Kidney epithelial cell (primary cell): ENCODE results near the gene ICA1. TPM values are rescaled to one million over a fixed set of nuclear protein-coding genes. Genes with fewer than 3 reads are reported as not detected.

Experiments used
- DNase-seq: peaks from one replicate; pipeline ENCODE4 v3.0.0-alpha.2; 2010; ENCODE audit warnings: low read depth
- H3K27me3 ChIP-seq: 2 replicates; pipeline ENCODE4 v1.6.0; 2011; ENCODE audit warnings: low read length; ENCODE audit not compliant: control insufficient read depth, insufficient read depth
- H3K36me3 ChIP-seq: 2 replicates; pipeline ENCODE4 v1.5.1; 2011; ENCODE audit warnings: low read length; ENCODE audit not compliant: control insufficient read depth, insufficient read depth
- H3K4me3 ChIP-seq: 2 replicates; pipeline ENCODE4 v1.5.1; 2011; ENCODE audit warnings: low read depth, mild to moderate bottlenecking, control low read depth, low read length
- CTCF ChIP-seq: IDR thresholded peaks from 2 replicates; pipeline ENCODE4 v1.5.1; 2011; ENCODE audit warnings: mild to moderate bottlenecking, moderate library complexity, low read length, control low read depth, inconsistent platforms; ENCODE audit not compliant: insufficient read depth, poor library complexity, severe bottlenecking
- total RNA-seq: library from RNA; depleted of rRNA; stranded (reverse); fragments of >200 nt; gene quantifications from 2 replicates; pipeline ENCODE4 v1.2.3, GENCODE V29; 2015

The ICA1 gene
- total RNA-seq, 1 donor from 2014 or later = 20.7 TPM

- TF ChIP-seq CTCF = no peak
- H3K27me3 ChIP-seq = no peaks in the 10 kb centered on the region
- no peak for DNase-seq
- no peak overlapping the region for H3K4me3 ChIP-seq
- H3K36me3 ChIP-seq = no peaks in the 10 kb centered on the region
Measured at GRCh38 chr7:8210845-8211724, 50.9 kb downstream of the ICA1 start.

GRCh38 chr7:8209353-8209752 lies 52.6 kb downstream of the ICA1 start:
- TF ChIP-seq CTCF = no peak
- Histone ChIP-seq H3K36me3 (no peaks in the 10 kb centered on the region), H3K4me3 (no peak overlapping the region), H3K27me3 (no peaks in the 10 kb centered on the region)
- DNase-seq = no peak

- no peak for DNase-seq
- TF ChIP-seq CTCF = no peak
Measured at GRCh38 chr7:8208816-8209215, 53.2 kb downstream of the ICA1 start.

GRCh38 chr7:8206956-8207355 lies 55.0 kb downstream of the ICA1 start:
- TF ChIP-seq CTCF = no peak
- no peaks in the 10 kb centered on the region for H3K27me3 ChIP-seq
- no peak overlapping the region for H3K4me3 ChIP-seq
- no peak for DNase-seq
- H3K36me3 ChIP-seq = no peaks in the 10 kb centered on the region

More at GRCh38 chr7:8208816-8209215, 53.2 kb downstream of the ICA1 start:
- H3K4me3 ChIP-seq = no peak overlapping the region
- no peaks in the 10 kb centered on the region for H3K27me3 ChIP-seq
- no peaks in the 10 kb centered on the region for H3K36me3 ChIP-seq

GRCh38 chr7:8205537-8205936 lies 56.4 kb downstream of the ICA1 start:
- Histone ChIP-seq H3K4me3 (no peak overlapping the region), H3K36me3 (no peaks in the 10 kb centered on the region), H3K27me3 (no peaks in the 10 kb centered on the region)
- TF ChIP-seq CTCF = no peak
- DNase-seq = no peak

- no peaks in the 10 kb centered on the region for H3K36me3 ChIP-seq
- H3K4me3 ChIP-seq = no peak overlapping the region
- TF ChIP-seq CTCF = no peak
- no peak for DNase-seq
- no peaks in the 10 kb centered on the region for H3K27me3 ChIP-seq
Measured at GRCh38 chr7:8205031-8205387, 57.0 kb downstream of the ICA1 start.
